Stimulated activated CD8-positive, alpha-beta memory T cell treated with anti-CD3 and anti-CD28 coated beads, Interleukin-15, amount 100 ng/mL, for 24 hours (primary cell): ENCODE results near the gene CORO1A.
"Not testable (repeated sequence)": the region's sequence is repeated elsewhere in the genome, so short reads cannot be mapped to it uniquely, and the experiment has no call there.

Experiments used
- DNase-seq: peaks from one replicate; pipeline ENCODE4 v3.0.0-alpha.2; 2020; ENCODE audit warnings: low read depth

The CORO1A gene

DNA sequence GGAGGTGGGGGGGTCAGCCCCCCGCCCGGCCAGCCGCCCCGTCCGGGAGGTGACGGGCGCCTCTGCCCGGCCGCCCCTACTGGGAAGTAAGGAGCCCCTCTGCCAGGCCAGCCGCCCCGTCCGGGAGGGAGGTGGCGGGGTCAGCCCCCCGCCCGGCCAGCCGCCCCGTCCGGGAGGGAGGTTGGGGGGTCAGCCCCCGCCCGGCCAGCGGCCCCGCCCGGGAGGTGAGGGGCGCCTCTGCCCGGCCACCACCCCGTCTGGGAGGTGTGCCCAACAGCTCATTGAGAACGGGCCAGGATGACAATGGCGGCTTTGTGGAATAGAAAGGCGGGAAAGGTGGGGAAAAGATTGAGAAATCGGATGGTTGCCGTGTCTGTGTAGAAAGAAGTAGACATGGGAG is 13.3 kb upstream of the CORO1A start:
- DNase-seq = not testable (repeated sequence)

DNA sequence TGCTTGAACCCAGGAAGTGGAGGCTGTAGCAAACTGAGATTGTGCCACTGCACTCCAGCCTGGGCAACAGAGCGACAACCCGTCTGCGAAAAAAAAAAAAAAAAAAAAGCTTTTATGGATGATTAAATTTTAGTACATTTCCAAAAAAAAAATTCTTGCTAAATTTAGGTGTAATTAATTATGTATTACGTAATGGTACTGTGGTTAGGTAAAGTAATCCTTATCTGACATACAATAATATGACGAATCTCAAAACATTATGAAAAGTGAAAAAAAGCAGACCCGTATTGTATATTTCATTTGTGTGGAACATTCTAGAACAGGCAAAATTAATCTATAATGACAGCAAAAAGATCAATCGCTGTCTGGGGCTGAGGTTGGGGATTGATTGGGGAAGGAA is 10.3 kb upstream of the CORO1A start:
- no peak for DNase-seq

GRCh38 chr16:30176876-30177275 is 6.5 kb upstream of the CORO1A start:
- not testable (repeated sequence) for DNase-seq

DNA sequence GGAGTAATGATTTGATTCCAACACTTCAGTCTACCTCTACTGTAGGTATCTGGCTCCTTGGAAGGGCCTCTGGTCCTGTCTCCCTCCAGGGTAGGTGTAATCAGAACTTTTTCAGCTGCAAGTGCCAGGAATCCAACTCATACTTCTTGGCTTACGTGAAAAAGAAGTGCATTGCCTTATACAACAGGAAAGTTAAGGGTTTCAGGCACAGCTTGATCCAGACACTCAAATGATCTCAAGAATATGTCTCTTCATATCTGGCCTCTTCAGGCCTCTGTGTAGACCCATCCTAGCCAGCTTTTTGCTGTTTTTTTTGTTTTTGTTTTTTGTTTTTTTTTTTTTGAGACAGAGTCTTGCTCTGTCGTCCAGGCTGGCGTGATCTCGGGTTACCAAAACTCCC is 4.2 kb upstream of the CORO1A start:
- DNase-seq = no peak

DNA sequence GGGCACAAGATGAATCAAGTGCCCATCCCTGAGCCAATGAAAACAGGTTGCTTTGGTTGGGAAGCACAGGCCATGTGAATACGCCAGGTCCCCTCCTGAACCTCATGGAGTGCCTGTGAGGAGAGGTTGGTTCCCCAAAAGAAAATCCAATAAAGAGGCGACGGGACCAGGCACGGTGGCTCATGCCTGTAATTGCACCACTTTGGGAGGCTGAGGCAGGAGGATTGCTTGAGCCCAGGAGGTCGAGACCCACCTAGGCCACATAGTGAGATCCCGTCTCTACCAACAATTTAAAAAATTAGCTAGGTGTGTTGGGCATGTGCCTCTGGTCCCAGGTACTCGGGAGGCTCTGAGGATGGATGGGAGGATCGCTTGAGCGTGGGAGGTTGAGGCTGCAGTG is 3.5 kb upstream of the CORO1A start:
- DNase-seq = no peak

DNA sequence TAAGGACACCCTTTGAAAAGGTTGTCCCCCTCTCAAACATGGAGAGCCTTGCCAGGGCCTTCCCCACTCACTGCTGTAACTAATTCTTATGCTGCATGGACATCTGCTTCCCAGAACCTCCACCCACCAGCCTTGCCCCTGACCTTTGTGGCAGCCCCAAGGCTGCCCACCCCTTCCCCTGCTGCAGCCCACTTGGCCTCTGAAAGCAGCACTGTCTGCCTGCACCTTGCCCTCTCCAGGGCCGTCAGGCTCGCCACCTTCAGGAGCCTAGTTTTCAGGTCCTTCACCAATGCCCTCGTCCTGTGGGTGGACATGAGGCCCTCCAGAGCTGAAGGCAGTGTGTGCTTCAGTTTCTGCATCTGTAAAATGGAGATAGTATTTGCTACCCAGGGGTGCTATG is 2.7 kb upstream of the CORO1A start:
- no peak for DNase-seq

DNA sequence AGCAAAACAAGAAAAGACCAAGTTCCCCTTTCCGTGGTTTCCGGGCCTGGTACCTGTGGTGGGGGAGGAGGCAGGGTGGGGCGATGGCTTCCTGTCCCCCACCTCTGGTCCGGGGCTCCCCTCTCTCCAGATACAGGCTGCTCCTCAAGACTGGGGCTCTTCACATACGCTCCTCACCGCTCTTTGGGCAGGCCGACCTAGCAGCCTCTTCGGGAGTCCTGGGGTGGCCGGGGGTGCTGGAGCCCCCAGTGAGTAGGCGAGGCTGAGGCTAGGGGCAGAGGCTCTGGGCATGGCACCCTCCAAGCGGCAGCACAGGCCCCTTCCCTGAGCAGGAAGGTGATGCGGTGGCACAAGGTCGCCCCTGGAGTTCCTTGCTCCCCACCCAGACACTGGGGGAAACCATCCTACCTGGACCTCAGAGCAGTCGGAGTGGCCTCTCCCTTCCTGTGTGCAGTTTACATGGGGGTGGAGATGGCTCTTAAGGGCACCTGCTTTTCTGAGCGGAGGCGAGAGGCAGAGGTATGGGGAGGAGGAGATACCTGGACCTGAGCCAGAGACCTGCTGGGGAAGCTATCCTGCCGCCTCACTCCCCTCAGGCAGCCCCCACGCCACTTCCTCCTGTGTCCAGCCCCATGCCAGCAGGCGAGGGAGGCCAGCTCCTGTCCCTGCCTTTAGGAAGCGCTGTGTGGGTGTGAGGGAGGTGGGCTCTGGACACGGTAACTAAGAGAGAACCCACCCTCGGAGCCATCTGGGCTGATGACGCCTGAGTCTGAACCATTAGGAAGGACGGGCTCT is 891 bp downstream of the CORO1A start:
- DNase-seq = peak; percentile 35

DNA sequence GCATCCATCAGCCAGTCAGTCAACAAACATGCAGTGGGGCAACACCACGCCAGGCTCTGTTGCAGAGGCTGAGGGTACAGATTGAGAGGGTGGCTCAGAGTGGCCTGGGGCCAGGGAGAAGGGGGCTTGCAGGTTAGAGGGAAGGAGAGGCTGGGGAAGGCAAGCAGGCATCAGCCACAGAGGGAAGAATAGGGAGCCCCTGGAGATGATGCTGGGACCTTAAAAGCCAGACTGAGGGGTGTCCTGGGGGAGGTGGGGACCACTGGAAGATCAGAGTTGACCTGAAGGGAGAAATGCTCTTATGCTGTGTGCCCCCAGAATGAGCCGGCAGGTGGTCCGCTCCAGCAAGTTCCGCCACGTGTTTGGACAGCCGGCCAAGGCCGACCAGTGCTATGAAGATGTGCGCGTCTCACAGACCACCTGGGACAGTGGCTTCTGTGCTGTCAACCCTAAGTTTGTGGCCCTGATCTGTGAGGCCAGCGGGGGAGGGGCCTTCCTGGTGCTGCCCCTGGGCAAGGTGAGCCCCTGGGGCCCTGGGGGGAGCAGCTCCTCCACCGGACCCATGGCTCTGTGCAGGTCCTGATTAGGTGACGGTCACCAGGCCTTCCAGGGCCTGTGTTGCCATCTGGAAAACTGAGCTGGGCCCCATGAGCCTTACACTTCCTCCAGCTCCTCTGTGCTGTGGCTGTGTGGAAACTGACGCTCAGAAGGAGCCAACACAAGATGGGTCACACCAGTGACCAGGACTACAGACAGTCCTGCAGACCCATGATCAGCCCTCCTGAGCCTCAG is 1.7 kb downstream of the CORO1A start:
- DNase-seq = peak; percentile 13

DNA sequence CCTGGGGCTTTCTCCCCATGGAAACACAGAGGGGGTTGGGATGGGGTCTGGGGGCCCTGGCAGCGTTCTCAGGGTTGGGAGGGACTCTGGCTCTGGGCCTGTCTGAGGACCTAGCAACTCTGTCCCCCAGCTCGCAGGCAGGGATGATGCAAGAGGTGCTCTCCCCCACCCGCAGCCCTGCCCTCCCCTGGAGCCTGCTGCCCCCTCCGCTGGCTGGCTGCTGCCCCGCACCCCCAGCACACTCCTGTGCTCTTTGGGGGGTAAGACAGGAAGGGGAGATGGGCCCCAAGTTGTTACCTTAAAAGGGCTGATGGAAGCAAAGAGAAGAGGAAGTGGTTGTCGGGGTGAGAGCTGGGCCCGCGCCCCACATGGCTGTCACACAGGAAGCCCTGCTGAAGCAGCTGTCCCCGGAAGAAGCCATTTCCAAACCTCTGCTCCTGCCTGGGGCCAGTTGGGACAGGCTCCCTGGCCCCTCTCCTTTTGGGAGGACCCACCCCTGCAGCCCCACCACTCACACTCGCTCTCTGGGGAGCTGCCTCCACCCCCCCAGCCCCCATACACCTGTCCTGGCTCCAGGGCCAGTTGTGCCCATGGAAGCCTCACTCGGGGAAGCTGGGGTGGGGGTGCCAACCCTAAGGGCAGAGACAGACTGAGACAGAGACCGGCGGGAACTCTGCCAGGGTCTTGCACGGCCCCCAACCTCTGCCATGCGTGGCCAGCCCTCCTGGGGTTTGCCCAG is 2.5 kb downstream of the CORO1A start:
- peak; percentile 50 for DNase-seq

DNA sequence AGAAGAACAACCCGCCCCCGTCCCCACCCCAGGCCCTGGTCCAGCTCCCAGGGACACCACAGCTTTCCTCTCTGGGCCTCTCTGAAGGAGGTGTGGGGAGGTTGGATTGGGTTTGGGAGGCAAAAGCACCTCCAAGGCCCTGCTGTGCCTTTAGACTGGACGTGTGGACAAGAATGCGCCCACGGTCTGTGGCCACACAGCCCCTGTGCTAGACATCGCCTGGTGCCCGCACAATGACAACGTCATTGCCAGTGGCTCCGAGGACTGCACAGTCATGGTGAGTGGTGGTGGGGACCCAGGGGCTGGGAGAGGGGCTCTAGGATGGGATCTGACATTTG is 3.0 kb downstream of the CORO1A start:
- DNase-seq = no peak

DNA sequence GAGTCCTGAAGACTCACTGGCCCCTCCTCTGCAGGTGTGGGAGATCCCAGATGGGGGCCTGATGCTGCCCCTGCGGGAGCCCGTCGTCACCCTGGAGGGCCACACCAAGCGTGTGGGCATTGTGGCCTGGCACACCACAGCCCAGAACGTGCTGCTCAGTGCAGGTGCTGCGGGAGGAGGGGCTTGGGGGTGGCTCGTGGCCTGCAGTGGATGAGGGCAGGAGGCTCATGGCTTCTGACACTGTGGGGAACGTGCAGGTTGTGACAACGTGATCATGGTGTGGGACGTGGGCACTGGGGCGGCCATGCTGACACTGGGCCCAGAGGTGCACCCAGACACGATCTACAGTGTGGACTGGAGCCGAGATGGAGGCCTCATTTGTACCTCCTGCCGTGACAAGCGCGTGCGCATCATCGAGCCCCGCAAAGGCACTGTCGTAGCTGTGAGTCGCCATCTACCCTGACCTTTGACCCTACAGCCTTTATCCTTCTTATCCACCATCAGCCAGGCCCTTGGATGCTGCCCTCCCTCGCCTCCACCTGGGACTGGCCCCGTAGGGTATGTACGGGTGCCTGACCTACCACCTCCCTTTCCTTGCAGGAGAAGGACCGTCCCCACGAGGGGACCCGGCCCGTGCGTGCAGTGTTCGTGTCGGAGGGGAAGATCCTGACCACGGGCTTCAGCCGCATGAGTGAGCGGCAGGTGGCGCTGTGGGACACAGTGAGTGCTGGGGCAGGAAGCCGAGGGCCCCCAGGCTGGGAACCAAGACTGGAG is 3.6 kb downstream of the CORO1A start:
- peak; percentile 82 for DNase-seq

- no peak for DNase-seq
Measured at GRCh38 chr16:30187556-30187865, 4.1 kb downstream of the CORO1A start.

GRCh38 chr16:30187971-30188561 is 4.7 kb downstream of the CORO1A start:
- DNase-seq = no peak

DNA sequence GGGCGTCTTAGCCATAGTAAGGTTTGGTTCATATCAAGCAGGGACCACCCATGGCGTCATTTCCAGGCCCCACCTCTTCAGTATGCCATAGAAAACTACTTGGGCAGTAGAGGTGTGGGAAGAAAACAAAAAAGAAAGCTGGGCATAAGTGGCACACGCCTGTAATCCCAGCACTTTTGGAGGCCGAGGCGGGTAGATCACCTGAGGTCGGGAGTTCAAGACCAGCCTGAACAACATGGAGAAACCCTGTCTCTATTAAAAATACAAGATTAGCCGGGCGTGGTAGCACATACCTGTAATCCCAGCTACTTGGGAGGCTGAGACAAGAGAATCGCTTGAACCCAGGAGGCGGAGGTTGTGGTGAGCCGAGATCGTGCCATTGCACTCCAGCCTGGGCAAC is 7.8 kb downstream of the CORO1A start:
- not testable (repeated sequence) for DNase-seq

- DNase-seq = not testable (repeated sequence)
Measured at GRCh38 chr16:30193098-30193497, 9.7 kb downstream of the CORO1A start.

DNA sequence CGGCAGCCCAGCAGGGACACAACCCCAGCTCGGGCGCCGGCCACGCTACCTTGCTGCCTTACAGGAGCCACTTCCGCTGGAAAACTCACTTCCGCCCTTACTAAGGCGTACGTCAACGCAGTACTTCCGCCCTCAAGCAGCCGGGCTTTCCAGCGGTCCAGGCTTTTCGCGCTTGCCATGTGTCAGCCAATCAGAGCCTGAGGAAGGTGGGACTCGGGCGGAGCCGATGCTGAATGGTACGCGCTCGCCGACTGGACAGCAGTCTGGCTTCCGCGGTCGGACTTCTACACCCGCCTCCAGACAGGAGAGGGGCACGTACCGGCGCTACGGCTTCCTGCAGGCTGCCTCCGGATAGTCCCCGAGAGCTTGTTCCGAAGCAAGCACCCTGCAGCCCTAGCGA is 10.2 kb downstream of the CORO1A start, which contains the start of the genes BOLA2B and SLX1A:
Gene BOLA2B (minus strand): TSS at position 52 of the 400 bp plus-strand sequence. CDS start 71 bp downstream, outside the sequence.
Gene SLX1A (plus strand): TSS at position 261 of the 400 bp plus-strand sequence. CDS start 210 bp downstream, outside the sequence.
- DNase-seq = not testable (repeated sequence)

- DNase-seq = not testable (repeated sequence)
Measured at GRCh38 chr16:30194172-30194925, 10.9 kb downstream of the CORO1A start.

- not testable (repeated sequence) for DNase-seq
Measured at GRCh38 chr16:30197001-30197400, 13.6 kb downstream of the CORO1A start.

DNA sequence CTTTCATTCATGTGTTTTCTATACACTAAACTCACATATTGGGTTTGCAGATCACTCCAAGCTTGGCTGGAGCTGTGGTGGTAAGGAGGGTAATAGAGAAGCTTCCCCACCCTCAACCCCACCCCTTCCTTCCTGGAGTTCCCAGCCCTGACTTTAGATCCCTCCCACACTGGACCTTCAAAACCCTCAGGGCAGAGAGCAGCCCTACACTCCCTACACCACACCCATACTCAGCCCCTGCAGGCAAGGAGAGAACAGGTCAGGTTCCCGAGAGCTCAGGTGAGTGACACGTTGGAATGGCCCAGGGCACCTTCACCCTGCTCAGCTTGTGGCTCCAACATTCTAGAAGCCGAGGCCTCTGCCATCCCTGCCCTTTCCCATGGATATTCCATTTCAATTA is 15.6 kb downstream of the CORO1A start, which contains the start of gene SULT1A3:
Gene SULT1A3 (plus strand): TSS at position 207 of the 400 bp plus-strand sequence. CDS start 1,474 bp downstream, outside the sequence.
- DNase-seq = not testable (repeated sequence)

DNA sequence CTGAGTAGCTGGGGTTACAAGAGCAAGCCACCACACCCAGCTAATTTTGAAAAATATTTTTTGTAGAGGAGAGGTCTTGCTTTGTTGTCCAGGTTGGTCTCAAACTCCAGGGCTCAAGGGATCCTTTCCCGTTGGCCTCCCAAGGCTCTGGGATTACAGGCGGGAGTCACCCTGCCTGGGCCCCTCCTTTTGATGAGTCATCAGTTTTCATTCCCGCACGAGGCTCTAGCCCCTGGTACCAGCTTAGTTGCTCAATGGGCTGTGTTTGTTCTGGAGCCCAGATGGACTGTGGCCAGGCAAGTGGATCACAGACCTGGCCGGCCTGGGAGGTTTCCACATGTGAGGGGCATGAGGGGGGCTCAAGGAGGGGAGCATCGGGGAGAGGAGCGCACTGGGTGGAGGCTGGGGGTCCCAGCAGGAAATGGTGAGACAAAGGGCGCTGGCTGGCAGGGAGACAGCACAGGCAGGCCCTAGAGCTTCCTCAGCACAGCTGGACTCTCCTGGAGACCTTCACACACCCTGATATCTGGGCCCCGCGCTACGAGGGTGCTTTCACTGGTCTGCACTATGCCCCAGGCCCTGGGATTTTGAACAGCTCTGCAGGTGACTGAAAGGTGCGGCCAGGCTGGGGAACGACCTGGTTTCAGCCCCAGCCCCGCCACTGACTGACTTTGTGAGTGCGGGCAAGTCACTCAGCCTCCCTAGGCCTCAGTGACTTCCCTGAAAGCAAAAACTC is 16.4 kb downstream of the CORO1A start:
- DNase-seq = not testable (repeated sequence)
